IPS-NIHi7 (cell line): ENCODE data around the gene NFIX.
"Not testable (repeated sequence)": the region's sequence is repeated elsewhere in the genome, so short reads cannot be mapped to it uniquely, and the experiment has no call there.

Source experiments
- DNase-seq: peaks from one replicate; pipeline ENCODE4 v3.0.0; 2012; ENCODE audit warnings: mixed read lengths; ENCODE audit errors: extremely low spot score

NFIX gene

DNA sequence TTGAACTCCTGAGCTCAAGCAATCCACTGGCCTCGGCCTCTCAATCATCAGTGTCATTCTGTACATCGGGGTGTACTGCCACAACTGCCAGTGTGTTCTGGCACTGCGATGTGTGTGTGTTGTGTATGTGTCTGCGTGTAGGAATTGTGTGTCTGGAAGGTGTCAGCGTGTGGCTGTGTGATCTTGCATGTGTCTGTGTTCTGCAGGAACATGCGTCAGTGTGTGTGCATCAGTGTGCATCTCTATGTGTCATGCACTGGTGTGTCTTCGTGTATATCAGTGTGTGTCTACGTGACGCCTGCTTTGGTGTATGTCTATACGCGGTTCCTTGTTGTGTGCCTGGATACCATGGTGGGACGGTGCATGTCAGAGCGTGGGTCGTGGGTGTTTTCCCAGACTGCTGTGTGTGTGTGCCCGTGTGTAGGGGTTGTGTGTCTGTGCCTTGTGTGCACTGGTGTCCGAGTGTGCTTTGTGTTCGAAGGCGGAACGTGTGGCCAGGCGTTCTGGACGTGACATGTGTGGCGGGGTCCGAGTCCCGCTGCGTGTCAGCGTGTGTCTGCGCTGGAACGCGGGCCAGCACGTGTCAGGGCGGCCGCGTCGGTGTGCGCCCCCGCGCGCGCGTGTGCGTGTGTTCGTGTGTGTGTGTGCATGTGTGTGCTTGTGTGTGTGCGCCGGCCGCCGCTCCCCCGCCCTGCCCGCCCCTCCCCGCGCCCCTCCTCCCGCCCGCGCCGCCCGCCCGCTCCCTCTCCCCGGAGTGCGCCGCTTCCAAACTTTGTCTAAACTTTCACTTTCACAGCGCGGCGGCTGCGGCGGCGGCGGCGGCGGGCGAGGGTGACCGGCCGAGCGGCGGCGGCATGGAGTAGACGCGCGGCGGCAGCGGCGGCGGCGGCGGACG is at the start of gene NFIX:
NFIX (plus strand) TSS at position 775 of the 895 bp plus-strand sequence. CDS start 363 bp downstream, outside the sequence.
- peak; percentile 46 for DNase-seq

DNA sequence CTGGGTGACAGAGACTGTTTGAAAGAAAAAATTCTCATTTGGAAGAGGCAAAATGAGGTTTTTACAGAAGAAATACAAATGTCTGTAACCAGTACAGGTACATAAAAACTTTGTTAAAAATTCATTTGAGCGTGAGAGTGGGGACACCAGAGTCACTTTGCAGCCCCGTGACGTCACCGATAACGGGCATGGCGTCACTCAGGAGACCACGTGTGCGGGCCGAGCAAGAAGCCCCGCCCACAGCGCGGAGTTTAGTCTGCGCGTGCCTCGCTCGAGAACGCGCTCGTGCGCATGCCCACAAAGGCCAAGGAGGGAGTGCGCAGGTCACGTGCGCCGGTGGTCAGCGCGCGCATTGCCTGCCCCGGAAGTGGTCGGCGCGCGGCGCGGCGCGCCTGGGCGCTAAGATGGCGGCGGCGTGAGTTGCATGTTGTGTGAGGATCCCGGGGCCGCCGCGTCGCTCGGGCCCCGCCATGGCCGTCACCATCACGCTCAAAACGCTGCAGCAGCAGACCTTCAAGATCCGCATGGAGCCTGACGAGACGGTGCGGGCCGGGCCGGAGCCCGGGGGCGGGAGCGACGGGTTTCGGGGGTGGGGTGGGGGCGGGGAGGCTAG is 49.7 kb upstream of the NFIX start, which contains the start of gene RAD23A:
RAD23A (plus strand) TSS at position 384 of the 613 bp plus-strand sequence; CDS start at position 471, 87 bp downstream.
- DNase-seq = peak; percentile 94

DNA sequence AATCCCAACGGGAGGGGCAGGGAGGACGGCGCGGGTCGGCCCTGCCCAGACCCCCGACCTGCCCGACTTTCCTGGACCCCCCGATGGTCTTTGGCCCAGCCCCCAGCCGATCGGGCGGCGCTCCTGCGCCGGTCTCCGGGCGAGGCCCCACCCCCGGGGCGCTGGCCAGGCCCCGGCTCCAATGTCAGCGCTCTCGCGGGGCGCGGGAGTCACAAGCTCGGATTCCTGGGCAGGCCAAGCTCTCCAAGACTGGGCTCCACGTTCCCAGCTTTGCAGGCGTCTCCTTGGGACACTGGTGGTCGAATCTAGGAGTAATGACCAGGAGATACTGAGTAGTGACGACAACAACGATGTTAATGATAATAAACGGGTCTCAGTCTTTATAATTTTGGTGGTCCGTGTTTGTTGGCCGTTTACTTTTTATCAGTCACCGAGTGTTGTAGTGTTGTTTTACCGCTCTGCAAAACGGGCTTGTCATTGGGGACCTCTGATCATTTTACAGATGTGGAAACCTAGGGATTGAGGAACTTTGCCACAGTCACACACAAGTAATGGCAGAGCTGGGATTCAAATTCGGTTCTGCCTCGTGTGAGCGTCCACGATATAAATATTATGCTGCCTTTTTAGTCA is 49.1 kb upstream of the NFIX start:
- DNase-seq = peak; percentile 92

DNA sequence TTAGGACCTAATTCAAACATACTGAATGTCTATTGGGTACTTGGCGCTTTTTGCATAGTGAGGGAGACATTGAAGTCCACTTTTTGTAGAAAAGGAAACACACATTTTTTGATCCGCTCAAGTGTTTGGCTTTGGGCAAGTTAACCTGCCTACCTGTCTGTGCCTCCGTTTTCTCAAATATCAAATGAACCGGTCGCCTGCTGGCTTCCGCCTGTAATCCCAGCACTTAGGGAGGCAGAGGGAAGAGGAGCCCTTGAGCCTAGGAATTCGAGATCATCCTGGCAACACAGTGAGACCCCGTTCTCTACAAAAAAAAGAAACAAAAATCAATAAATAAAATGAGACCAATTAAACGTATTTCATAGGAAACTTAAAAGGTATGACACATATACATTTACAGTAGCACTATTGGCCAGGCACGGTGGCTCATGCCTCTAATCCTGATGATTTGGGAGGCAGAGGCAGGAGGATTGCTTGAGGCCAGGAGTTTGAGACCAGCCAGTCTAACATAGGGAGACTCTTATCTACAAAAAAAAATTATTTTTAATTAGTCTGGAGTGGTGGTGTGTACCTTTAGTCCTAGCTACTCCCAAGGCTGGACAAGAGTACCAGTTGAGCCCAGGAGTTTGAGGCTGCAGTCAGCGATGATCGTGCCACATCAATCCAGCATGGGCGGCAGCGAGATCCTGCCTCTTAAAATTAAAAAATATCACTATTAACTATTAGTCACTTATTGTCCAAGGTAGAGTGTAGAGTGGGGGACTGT is 48.4 kb upstream of the NFIX start:
- no peak for DNase-seq

DNA sequence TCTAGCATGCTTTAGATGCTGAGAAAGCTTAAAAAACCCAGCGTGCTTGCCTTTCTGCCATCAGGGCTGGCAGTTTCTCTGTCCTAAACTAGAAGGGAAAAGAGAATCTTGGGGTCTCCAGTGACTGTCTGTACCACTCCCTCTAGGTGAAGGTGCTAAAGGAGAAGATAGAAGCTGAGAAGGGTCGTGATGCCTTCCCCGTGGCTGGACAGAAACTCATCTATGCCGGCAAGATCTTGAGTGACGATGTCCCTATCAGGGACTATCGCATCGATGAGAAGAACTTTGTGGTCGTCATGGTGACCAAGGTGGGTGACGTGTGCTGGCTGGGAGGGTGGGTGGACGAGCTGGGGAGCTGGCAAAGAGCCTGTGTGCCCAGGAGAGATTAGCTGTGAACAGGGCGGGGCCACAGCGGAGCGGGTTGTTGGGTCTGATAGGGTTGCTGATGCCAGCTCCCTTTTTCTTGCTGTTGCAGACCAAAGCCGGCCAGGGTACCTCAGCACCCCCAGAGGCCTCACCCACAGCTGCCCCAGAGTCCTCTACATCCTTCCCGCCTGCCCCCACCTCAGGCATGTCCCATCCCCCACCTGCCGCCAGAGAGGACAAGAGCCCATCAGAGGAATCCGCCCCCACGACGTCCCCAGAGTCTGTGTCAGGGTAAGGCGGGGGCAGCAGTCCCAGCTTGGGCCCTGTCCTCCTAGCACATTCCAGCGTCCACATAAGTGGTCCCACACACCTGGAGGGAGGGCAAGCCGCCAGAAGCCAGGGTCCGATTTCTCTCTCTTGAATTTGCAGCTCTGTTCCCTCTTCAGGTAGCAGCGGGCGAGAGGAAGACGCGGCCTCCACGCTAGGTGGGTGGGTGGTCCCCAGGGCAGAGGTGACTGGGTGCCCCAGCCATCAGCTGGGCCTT is 47.3 kb upstream of the NFIX start:
- no peak for DNase-seq

DNA sequence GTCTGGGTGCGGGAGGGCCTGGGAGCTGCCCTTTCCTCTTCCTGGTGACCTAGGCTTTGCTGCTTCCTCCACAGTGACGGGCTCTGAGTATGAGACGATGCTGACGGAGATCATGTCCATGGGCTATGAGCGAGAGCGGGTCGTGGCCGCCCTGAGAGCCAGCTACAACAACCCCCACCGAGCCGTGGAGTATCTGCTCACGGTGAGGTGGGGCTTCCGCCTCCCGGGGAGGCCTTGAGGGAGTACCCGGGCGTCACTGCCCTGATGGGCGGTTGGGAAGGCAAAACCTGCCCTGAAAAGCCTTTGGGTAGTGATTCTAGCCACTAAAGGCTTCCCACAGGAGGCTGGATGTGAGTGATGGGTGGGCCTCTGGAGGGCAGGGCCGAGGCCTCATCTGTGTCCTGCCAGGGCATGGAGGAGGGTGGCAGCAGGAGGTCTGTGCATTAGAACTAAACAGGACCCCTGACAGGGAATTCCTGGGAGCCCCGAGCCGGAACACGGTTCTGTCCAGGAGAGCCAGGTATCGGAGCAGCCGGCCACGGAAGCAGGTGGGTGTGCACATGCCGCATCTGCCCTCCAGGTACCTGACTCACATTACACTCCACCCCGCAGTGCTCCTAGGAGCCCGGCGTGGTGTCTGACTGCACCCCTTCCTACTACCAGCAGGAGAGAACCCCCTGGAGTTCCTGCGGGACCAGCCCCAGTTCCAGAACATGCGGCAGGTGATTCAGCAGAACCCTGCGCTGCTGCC is 46.5 kb upstream of the NFIX start:
- no peak for DNase-seq

DNA sequence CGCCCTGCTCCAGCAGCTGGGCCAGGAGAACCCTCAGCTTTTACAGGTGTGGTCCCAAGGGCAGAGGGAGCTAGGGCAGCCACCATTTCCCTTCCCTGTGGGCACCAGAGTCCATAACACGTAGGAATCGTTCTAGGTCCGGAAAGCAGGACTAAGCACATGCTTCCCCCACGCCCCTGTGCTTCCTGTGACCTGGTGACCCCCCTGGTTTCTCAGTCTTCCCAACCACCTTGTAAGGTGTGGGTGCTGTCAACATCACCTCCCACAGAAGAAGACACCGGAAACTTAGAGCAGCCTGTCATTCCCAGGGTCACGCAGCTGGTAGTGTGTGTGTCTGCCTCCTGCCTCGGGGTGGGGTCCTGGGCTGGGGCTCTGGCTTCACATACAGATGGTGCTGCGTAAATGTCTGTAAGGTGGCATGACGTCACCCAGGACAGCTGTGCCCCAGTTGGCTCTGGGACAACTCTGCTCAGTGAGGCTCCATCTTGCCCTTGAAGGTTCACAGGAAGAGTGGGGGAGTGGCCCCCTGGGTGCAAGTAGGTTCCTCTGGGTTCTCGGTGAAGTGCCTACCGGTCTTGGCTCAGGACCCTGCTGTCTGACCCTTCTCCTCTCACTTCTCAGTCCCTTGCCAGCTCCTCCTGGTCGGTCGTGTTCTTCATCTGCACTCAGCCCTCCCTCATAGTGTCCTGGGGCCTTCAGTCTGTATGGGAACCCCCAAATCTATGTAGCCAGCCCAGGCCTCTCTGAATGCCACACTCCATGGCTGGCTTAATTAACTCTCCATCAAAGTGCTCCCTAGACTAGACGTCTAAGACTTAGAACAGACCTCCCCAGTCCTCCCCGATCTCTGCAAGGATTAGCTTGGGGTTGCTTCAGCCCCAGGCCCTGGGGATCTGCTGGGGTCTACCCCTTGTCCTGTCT is 45.7 kb upstream of the NFIX start:
- DNase-seq = no peak

DNA sequence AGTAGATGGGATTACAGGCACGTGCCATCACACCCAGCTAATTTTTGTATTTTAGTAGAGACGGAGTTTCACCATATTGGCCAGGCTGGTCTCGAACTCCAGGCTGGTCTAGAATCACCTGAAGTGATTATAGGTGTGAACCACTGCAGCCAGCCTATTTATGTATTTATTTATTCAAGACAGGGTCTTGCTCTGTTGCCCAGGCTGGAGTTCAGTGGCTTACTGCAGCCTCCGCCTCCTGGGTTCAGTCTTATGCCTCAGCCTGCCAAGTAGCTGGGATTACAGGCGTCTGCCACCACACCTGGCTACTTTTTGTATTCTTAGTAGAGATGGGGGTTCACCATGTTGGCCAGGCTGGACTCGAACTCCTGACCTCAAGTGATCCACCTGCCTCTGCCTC is 43.2 kb upstream of the NFIX start:
- DNase-seq = not testable (repeated sequence)

DNA sequence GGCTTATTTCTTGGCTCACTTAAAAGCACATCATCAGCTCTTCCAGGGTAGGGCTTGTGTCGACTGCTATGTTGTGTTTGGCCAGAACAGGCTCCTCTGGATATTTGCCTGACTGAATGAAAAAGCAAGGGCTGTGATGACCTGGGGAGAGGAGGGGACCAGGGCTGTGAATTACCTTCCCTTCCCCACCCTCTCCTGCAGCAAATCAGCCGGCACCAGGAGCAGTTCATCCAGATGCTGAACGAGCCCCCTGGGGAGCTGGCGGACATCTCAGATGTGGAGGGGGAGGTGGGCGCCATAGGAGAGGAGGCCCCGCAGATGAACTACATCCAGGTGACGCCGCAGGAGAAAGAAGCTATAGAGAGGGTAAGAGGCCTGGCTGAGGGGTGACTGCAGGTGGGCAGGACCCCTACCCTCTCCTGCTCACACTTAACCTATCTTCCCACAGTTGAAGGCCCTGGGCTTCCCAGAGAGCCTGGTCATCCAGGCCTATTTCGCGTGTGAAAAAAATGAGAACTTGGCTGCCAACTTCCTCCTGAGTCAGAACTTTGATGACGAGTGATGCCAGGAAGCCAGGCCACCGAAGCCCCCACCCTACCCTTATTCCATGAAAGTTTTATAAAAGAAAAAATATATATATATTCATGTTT is 42.7 kb upstream of the NFIX start:
- no peak for DNase-seq

DNA sequence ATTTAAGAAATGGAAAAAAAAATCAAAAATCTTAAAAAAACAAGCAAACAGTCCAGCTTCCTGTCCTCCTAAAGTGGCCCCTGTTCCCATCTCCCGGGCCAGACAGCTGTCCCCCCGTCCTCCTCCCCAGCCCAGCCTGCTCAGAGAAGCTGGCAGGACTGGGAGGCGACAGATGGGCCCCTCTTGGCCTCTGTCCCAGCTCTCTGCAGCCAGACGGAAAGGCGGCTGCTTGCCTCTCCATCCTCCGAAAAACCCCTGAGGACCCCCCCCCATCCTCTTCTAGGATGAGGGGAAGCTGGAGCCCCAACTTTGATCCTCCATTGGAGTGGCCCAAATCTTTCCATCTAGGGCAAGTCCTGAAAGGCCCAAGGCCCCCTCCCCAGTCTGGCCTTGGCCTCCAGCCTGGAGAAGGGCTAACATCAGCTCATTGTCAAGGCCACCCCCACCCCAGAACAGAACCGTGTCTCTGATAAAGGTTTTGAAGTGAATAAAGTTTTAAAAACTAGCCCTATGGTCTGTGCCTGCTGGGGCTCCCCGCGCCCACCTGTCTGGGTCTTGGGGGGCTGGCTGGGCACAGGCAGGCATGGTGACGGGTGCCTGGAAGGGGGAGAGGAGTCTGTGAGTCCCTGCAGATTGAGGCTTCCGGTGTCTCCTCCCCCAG is 42.0 kb upstream of the NFIX start:
- no peak for DNase-seq

DNA sequence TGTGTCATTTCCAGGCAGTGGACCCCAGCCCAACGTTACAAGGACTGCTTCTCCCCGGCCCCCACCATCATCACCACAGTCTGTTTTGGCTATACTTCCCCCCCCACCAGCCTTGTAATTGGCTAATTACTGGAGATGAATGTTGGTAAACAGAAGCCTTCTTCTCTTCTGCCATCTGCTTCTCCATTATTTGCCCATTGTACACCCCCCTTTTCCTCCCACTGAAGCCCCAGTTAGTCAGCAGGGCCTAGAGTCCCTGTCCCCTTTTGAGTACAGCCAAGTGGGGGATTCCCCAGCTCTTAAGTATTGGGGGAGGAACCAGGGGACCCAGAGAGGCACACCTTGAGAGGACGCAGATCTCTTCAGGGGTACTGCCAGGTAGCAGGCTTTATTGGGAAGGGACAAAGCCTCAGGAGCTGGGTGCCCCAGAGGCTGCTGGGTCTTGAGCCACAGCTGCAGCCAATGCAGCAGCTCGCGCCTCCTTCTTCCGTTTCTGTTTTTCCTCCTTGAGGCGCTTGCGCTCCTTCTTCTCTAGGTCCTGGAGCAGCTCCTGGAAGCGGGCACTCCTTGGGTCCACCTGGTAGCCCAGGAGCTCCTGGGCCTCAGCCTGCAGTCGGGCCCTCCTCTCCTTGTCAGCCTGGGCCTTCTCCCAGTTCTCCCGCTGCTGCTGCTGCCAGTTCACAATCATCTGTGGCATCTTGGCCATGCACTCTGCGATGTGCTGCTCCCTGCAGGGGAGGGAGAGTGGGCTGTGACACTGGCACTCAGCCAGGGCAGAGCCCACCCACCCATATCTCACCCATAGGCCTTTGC is 41.3 kb upstream of the NFIX start:
- DNase-seq = no peak

DNA sequence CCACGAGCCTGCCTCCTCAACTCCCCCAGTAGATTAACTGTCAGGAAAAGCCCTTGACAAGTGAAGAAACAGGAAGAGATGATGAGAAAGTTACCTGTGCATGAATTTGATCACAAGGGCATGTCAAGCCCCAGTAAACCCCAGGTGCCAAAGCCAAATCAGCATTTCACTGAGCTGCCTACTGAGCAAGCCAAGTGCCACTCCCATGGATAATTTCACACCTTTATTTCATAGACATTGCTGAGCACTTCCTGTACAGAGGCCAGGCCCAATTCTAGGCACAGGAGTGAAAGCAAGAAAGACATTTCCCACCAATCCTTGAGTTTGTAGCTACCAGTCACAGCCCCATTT is 40.7 kb upstream of the NFIX start:
- no peak for DNase-seq

DNA sequence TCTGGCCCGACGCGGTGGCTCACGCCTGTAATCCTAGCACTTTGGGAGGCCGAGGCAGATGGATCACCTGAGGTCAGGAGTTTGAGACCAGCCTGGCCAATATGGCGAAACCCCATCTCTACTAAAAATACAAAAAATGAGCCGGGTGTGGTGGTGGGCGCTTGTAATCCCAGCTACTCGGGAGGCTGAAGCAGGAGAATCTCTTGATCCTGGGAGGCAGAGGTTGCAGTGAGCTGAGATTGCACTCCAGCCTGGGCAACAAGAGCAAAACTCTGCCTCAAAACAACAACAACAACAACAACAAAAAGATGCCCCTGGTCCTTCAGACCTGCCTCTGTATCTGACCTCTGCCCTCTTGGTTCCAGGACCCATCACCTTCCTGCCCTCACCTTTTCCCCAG is 39.7 kb upstream of the NFIX start:
- not testable (repeated sequence) for DNase-seq

DNA sequence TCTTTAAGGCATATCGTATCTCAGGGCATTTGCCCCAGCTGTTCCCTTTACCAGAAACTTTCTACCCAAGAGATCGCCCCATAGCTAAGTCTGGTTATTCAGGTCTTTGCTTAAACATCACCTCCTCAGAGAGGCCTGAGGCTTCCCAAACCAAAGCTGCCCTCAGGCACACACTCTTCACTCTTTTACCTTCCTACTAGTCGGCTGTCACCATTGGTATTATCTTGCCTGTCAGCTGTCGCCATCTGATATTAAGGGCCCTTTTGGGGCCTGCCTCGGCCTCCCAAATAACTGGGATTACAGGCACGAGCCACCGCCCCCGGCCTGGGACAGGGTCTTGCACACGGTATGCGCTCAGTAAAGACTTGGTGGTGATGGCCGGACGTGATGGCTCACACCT is 39.3 kb upstream of the NFIX start:
- DNase-seq = no peak

DNA sequence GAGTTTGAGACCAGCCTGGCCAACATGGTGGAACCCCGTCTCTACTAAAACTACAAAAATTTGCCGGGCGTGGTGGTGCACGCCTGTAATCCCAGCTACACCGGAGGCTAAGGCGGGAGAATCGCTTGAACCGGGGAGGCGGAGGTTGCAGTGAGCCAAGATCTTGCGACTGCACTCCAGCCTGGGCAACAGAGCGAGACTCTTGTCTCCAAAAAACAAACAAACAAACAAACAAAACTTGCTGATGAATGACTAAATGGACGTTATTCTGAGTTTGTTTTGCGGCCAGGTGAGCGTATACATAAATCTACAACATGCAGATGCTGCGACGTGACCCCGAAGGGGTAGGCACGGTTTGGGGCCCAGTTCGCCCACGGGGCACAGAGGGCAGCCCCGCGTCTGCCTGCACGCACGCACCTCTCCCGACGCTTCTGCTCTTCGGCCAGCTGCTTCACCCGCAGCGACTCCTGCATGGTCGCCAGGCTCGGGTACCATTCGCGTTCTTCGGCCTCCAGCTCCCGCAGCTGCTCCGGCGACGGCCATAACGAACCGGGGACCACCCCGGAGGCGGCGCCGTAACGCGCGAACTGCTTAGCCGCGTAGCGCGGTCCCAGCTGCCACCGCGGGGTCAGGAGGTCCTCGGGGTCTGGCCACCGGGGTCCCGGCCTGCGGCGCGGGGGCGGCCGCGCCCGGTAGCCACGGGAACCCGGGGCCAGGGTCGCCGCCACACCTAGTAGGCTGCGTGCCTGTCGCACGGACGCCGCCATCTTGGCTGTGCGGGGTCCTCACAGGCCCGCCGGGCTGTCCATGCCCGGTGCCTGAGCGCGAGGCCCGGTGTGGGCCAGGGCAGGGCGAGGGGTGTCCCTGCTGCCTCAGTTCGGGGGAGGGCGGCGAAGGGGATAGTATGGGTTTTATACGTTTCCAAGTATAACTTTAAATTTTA is 38.6 kb upstream of the NFIX start, which contains the start of gene GADD45GIP1:
GADD45GIP1 (minus strand) TSS at position 778 of the 943 bp plus-strand sequence; CDS start at position 767, 11 bp downstream.
- DNase-seq = peak; percentile 83
